ENCODE data around the gene TOPAZ1. TPM values are rescaled to one million over a fixed set of nuclear protein-coding genes. Genes with fewer than 3 reads are reported as not detected.

The TOPAZ1 gene
- total RNA-seq, 1 donor from 2014 or later: not detected

DNA sequence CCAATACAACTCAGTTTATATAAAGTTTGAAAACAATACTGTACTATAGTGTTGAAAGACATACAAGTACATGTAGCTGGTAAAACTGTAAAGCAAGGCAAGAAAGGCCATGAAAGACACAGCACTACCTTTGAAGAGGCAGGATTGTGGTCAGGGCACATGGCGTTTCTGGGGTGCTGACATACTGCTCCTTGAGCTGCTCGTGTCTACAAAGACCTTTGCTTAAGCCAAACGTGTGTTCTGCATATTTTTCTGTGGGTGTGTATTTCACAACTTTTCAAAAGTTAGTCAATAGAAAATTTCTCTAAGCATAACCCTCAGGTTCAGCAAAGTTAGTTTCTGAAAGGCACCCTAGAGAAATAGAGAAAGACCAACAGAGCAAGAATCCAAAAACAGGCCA lies 14.1 kb upstream of the TOPAZ1 start:
- Histone ChIP-seq H3K4me1 (no peaks in the 10 kb centered on the region), H3K27me3 (peaks cover 4% of the 10 kb centered on the region), H3K27ac (no peak overlapping the region), H3K9me3 (no peaks in the 10 kb centered on the region), H3K36me3 (no peaks in the 10 kb centered on the region), H3K4me3 (no peak overlapping the region)
- DNase-seq (no peak), ATAC-seq (peak; percentile 84)
- intact Hi-C loops (cut with DNase I): no loop called here
- TF ChIP-seq, protein P1, sequence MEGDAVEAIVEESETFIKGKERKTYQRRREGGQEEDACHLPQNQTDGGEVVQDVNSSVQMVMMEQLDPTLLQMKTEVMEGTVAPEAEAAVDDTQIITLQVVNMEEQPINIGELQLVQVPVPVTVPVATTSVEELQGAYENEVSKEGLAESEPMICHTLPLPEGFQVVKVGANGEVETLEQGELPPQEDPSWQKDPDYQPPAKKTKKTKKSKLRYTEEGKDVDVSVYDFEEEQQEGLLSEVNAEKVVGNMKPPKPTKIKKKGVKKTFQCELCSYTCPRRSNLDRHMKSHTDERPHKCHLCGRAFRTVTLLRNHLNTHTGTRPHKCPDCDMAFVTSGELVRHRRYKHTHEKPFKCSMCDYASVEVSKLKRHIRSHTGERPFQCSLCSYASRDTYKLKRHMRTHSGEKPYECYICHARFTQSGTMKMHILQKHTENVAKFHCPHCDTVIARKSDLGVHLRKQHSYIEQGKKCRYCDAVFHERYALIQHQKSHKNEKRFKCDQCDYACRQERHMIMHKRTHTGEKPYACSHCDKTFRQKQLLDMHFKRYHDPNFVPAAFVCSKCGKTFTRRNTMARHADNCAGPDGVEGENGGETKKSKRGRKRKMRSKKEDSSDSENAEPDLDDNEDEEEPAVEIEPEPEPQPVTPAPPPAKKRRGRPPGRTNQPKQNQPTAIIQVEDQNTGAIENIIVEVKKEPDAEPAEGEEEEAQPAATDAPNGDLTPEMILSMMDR (IDR thresholded peaks at IDR 0.05): no peak

DNA sequence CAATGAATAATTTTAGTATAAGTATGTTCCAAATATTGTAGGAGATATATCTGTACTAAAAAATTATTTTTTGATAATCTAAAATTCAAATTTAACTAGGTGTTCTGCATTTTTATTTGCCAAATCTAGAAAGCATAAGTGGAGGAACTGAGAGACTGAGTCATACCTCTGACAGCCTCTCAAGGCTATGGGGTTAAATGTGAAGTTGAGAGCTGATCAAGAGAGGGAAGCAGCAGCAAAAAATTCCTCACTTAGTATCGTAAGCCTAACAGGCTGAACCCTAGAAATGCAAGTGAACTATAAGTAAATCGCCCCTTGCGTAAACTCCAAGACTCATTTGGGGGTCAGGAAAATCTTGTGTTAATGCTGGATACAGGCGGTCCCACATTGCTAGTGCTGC lies 12.8 kb upstream of the TOPAZ1 start:
- ATAC-seq (peak; percentile 43), DNase-seq (no peak)
- Histone ChIP-seq H3K9me3 (no peaks in the 10 kb centered on the region), H3K4me3 (no peak overlapping the region), H3K36me3 (no peaks in the 10 kb centered on the region), H3K27me3 (no peaks in the 10 kb centered on the region), H3K4me1 (no peaks in the 10 kb centered on the region), H3K27ac (no peak overlapping the region)
- TF ChIP-seq, protein P1 (IDR thresholded peaks at IDR 0.05): no peak
- intact Hi-C loops (cut with DNase I): no loop called here

DNA sequence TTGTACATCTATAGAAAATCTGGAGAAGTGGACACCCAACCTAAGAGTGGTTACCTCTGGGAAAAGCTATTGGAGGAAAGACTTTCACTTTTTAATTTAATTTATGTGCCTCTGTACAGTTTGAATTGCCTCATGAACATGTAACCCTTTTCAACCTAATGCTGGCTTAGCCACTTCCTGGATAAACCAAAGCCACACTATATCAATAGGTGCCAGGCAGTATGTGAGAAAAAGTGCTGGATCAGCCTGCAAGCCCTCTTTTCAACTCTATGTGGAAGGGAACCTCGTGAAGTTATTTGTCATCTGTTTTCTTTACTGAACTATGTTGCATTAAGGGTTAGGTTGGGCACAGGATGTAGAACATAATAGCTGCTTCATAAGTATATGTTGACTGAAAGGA lies 9.3 kb upstream of the TOPAZ1 start:
- no peak overlapping the region for H3K27ac ChIP-seq
- DNase-seq (no peak), ATAC-seq (no peak)
- peaks cover 10% of the 10 kb centered on the region for H3K4me1 ChIP-seq
- H3K27me3 ChIP-seq: no peaks in the 10 kb centered on the region
- intact Hi-C loops (cut with DNase I): no loop called here
- TF ChIP-seq, protein P1 (IDR thresholded peaks at IDR 0.05): no peak
- no peaks in the 10 kb centered on the region for H3K36me3 ChIP-seq
- H3K4me3 ChIP-seq: no peak overlapping the region
- H3K9me3 ChIP-seq: no peaks in the 10 kb centered on the region

DNA sequence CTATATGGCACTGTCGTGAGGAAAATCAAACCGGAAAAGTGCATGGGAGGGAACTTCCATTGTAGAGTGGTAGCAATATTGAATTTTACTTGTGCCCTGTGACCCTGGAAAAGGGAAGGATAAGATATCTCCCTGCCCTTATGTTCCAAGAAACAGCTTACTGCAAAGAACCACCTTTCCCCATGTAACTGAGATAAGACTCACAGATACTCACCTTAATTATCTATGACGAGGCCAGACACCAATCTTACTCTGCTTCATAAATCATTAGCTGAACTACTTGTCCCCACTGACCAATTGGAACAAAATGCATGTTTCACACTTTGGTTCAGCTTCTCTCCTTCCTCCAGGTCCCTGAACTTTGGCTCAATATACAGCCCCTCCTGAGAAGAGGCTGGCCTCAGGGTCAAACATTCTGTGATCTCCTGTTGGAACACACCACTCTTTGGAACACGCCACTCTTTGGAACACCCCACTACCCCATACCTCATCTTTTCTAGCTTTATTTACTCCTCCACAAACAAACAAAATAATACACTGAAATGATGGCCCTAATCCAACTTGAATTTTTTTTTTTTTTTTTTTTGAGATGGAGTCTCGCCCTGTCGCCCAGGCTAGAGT lies 6.9 kb upstream of the TOPAZ1 start:
- no peaks in the 10 kb centered on the region for H3K27me3 ChIP-seq
- DNase-seq: no peak
- TF ChIP-seq, protein P1 (IDR thresholded peaks at IDR 0.05): no peak
- H3K27ac ChIP-seq: no peak overlapping the region
- no peaks in the 10 kb centered on the region for H3K36me3 ChIP-seq
- no peak overlapping the region for H3K4me3 ChIP-seq
- intact Hi-C loops (cut with DNase I): no loop called here
- H3K9me3 ChIP-seq: no peaks in the 10 kb centered on the region
- H3K4me1 ChIP-seq: peaks cover 10% of the 10 kb centered on the region
- ATAC-seq: no peak

DNA sequence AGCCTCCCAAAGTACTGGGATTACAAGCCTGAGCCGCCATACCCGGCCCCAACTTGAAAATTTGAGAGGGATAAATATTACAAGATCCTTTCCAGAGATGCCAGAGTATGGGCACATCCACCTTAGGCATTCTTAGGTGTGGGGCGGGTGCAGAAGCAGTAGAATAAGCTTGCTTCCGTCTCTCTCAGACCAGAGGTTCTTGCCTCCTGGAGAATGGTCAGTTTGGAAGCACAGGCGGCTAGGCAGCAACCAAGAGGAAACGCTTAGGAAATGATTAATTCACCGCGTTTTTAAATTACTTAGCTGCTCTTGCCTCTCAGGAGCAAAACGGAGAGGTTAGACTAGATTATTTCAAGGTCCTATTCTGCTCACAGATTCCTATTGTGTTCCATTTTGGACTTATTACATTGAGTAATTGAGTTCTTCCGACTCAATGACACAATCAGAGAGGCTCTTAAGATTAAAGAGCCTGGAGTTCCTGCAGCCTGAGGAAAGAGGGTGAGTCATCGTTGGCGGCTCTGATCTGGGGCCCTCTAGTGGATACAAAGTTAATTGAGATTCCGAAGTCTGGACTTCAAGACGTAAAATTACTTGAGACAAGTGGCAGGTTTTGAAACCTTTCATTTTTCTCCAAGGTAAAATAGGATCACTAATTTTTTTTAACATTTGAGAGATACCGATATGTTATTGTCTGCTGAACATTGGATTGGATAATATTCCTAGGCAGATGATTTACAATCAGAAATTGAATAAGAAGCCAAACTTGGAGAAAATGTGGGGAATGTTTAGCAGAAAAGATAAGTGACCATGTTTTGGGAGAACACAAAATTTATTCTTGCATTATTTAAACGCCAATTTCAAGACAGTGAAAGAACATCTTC lies 5.8 kb upstream of the TOPAZ1 start:
- intact Hi-C loops (cut with DNase I): no loop called here
- TF ChIP-seq, protein P1 (IDR thresholded peaks at IDR 0.05): peak; percentile 79
- no peaks in the 10 kb centered on the region for H3K36me3 ChIP-seq
- no peaks in the 10 kb centered on the region for H3K27me3 ChIP-seq
- peak overlapping the region; percentile 68 for H3K27ac ChIP-seq
- H3K4me3 ChIP-seq: no peak overlapping the region
- peaks cover 10% of the 10 kb centered on the region for H3K4me1 ChIP-seq
- H3K9me3 ChIP-seq: no peaks in the 10 kb centered on the region
- DNase-seq: peak; percentile 70
- peak; percentile 98 for ATAC-seq

Measured in upper lobe of right lung (tissue), 1 donor.